ENCODE results near the gene ALKBH5.

- TF ChIP-seq CTCF (IDR thresholded peaks at IDR 0.05; ENCODE audit: low read depth, low read length, poor library complexity, severe bottlenecking): no peak
- TF ChIP-seq EZH2phosphoT487 (IDR thresholded peaks at IDR 0.05; ENCODE audit: borderline replicate concordance, low read length): no peak
Measured at GRCh38 chr17:18145811-18146210, 37.8 kb upstream of the ALKBH5 start.
